ENCODE measurements around the gene HOXC10. TPM values are rescaled to one million over a fixed set of nuclear protein-coding genes. Genes with fewer than 3 reads are reported as not detected.

The HOXC10 gene
- polyA plus RNA-seq, 1 donor (not counting 4 experiments of a cell fraction or from before 2014, with no cell fraction given), result 14.1 TPM

GRCh38 chr12:54020591-54021405, 35.9 kb downstream of the HOXC10 start:
- peak overlapping the region; percentile 98 for H3K27ac ChIP-seq (ENCODE audit: control insufficient read depth, insufficient read depth, low read length)
- H3K27me3 ChIP-seq (ENCODE audit: control insufficient read depth, extremely low read depth, insufficient read depth, low read length), result no peaks in the 10 kb centered on the region
- peak overlapping the region; percentile 96 for H3K4me2 ChIP-seq (ENCODE audit: control insufficient read depth, extremely low read depth, insufficient read depth, low read depth, low read length)
- peak overlapping the region; percentile 98 for H3K9ac ChIP-seq (ENCODE audit: control insufficient read depth, extremely low read depth, insufficient read depth, low read length)
- H3K9me1 ChIP-seq (ENCODE audit: control insufficient read depth, extremely low read depth, insufficient read depth, low read length), result no peaks in the 10 kb centered on the region
- TF ChIP-seq CTCF (optimal IDR thresholded peaks at IDR 0.05 in 1 of 3, IDR thresholded peaks at IDR 0.05 in 1 of 3, conservative IDR thresholded peaks at IDR 0.05 in 1 of 3; ENCODE audit: extremely low read depth in 1 of 3, insufficient read depth in 2 of 3, low read length in 3 of 3), result no peak
- TF ChIP-seq EZH2 (IDR thresholded peaks at IDR 0.05; ENCODE audit: low read length), result no peak
- H4K20me1 ChIP-seq (ENCODE audit: control insufficient read depth, extremely low read depth, insufficient read depth, low read length), result no peaks in the 10 kb centered on the region
- DNase-seq (ENCODE audit: low read depth, low spot score), result no peak
- peak overlapping the region; percentile 31 for H2AFZ ChIP-seq (ENCODE audit: control insufficient read depth, low read length)
- dilution Hi-C loops (cut with MboI; ENCODE audit: extremely low pct_ligation_motif_present, low sequenced_read_pairs), result no loop called here
- no peak for FAIRE-seq
- peaks cover 68% of the 10 kb centered on the region for H3K4me1 ChIP-seq (ENCODE audit: control insufficient read depth, extremely low read depth, insufficient read depth, low read length)
- H3K4me3 ChIP-seq (ENCODE audit: control insufficient read depth in 2 of 3, extremely low read depth in 1 of 3, insufficient read depth in 2 of 3, low read depth in 1 of 3, low read length in 3 of 3), result peak overlapping the region; percentile 21 to 82 (median 74)
- H3K79me2 ChIP-seq (ENCODE audit: control insufficient read depth, insufficient read depth, low read length), result peaks cover 81% of the 10 kb centered on the region
- H3K9me3 ChIP-seq (ENCODE audit: control insufficient read depth, low read depth, low read length), result no peaks in the 10 kb centered on the region
- H3K36me3 ChIP-seq (ENCODE audit: control insufficient read depth in 2 of 2, extremely low read depth in 1 of 2, insufficient read depth in 2 of 2, low read length in 2 of 2), result no peaks in the 10 kb centered on the region

GRCh38 chr12:54021432-54022013, 36.6 kb downstream of the HOXC10 start:
- Histone ChIP-seq H3K79me2 (ENCODE audit: control insufficient read depth, insufficient read depth, low read length) (peaks cover 82% of the 10 kb centered on the region), H3K9me3 (ENCODE audit: control insufficient read depth, low read depth, low read length) (no peaks in the 10 kb centered on the region), H3K36me3 (ENCODE audit: control insufficient read depth in 2 of 2, extremely low read depth in 1 of 2, insufficient read depth in 2 of 2, low read length in 2 of 2) (no peaks in the 10 kb centered on the region), H3K4me1 (ENCODE audit: control insufficient read depth, extremely low read depth, insufficient read depth, low read length) (peaks cover 71% of the 10 kb centered on the region), H3K4me3 (ENCODE audit: control insufficient read depth in 2 of 3, extremely low read depth in 1 of 3, insufficient read depth in 2 of 3, low read depth in 1 of 3, low read length in 3 of 3) (peak overlapping the region; percentile 21 to 82 (median 74)), H3K27me3 (ENCODE audit: control insufficient read depth, extremely low read depth, insufficient read depth, low read length) (no peaks in the 10 kb centered on the region), H3K9ac (ENCODE audit: control insufficient read depth, extremely low read depth, insufficient read depth, low read length) (peak overlapping the region; percentile 98), H4K20me1 (ENCODE audit: control insufficient read depth, extremely low read depth, insufficient read depth, low read length) (no peaks in the 10 kb centered on the region), H3K4me2 (ENCODE audit: control insufficient read depth, extremely low read depth, insufficient read depth, low read depth, low read length) (peak overlapping the region; percentile 96), H3K27ac (ENCODE audit: control insufficient read depth, insufficient read depth, low read length) (peak overlapping the region; percentile 98), H3K9me1 (ENCODE audit: control insufficient read depth, extremely low read depth, insufficient read depth, low read length) (no peaks in the 10 kb centered on the region), H2AFZ (ENCODE audit: control insufficient read depth, low read length) (peak overlapping the region; percentile 31)
- no peak for DNase-seq (ENCODE audit: low read depth, low spot score)
- dilution Hi-C loops (cut with MboI; ENCODE audit: extremely low pct_ligation_motif_present, low sequenced_read_pairs), result no loop called here
- FAIRE-seq, result peak; percentile 9
- TF ChIP-seq EZH2 (IDR thresholded peaks at IDR 0.05; ENCODE audit: low read length), result no peak
- peak; percentile 50 to 68 (median 62) for TF ChIP-seq CTCF (optimal IDR thresholded peaks at IDR 0.05 in 1 of 3, IDR thresholded peaks at IDR 0.05 in 1 of 3, conservative IDR thresholded peaks at IDR 0.05 in 1 of 3; ENCODE audit: extremely low read depth in 1 of 3, insufficient read depth in 2 of 3, low read length in 3 of 3)

Measured in keratinocyte (primary cell).